Stimulated activated CD8-positive, alpha-beta memory T cell treated with anti-CD3 and anti-CD28 coated beads, Interleukin-7, amount 100 ng/mL, for 1 hour (primary cell): ENCODE data around the gene TM4SF18.

ENCODE experiments used
- DNase-seq, 2 donors: peaks; one replicate each; pipeline ENCODE4 v3.0.0-alpha.2; 2020; ENCODE audit warnings: low read depth in 2 of 2

The TM4SF18 gene

DNA sequence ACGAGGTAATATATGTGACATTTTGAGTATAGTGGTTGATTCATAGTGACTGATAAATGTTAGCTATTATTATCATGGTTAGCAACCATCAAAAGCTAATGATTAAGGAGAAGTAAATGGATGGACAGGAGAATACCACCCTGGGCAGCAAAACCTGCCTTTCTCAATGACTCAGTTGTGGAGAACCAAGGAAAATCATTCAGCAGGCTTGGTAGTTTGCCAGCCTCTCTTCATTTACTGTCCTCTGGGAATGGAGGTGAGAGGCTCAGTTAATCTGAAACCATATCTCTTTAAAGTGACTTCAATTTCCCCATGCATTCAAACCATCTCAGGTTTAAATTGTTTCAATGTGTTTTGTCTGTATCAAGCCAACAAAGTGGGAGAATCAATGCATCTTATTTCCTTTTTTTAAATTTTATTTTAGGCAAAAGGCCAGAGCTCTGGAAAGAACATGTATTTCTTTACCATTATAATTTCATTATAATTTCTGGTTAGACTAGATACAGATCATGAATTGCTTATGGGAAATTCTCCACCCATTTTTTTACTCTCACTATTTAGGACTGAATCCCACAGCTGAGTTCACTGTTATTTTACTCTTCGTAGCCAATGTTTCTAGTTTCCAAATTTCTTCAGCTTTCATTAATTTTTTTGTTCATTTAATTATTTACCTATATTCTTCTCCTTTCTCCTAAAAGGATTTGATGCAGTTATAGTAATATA is 2.7 kb downstream of the TM4SF18 start:
- DNase-seq, result no peak

DNA sequence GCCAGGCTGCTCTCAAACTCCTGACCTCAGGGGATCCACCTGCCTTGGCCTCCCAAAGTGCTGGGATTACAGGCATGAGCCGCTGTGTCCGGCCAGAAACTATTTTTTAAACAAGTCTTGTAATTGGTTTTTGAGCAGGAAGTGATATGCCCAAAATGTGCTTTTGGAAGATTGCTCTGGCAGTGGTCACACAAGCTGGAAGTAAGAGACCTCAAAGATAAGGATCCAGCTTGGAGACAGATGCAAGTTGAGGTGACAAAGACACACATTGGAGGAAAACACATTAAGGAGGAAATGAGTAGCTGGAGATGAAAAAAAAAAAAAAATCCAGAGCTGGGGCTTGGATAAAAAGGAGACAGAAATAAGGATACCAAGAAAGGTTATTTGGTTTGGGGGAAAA is 6.3 kb downstream of the TM4SF18 start:
- DNase-seq, result no peak

DNA sequence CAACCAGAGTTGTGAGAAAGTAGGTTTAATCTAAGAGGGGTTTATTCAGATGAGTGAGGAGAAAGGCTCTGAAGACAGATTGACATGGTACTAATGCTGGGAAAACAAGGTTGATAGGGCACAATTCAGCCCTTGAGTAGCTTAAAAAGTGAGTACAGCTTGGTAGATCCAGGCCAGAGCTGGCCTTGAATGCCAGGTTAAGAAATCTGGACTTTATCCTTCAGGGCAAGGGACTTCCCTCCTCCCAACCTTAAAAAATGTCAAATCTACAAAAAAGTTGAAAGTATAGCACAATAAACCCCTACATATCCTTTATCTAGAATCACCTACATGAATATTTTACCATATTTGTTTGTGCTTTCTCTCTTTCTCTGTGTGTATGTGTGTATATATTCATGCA is 7.9 kb downstream of the TM4SF18 start:
- no peak for DNase-seq

DNA sequence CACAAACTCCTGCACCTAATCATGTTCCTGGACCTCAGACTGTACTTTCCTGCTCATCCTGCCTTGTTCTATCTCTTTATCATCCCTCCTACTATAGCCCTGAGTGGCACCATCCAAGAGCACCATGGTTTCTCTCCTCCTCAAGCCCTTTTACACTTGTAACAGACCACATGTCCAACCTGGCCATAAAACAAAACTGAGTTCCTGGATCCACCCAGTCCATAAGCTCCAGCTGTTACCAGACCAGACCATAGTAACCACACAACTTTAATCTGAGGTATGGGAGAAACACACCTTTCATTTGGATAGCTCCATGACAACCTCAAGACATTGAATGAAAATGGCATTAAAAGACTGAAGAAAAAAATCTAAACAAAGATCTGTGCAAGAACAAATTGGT is 9.1 kb downstream of the TM4SF18 start:
- no peak for DNase-seq

DNA sequence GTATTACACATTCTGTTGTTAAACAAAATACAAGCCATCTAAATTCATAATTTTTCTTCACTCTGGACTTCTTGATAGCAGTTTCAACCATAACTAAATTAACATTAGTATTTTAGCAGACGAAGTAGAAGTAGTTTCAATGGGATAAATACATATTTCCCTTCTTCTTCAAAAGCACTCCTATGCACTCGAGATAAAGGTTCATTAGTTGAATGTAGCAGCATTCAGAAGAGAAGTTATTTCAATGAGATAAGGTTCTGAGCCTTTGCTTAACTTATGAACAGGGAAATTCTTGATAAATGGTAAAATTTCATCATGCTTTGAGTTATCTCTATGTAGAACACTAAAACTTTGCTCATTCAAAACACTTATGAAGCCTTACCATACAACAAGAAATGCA is 11.8 kb downstream of the TM4SF18 start:
- DNase-seq, result no peak

DNA sequence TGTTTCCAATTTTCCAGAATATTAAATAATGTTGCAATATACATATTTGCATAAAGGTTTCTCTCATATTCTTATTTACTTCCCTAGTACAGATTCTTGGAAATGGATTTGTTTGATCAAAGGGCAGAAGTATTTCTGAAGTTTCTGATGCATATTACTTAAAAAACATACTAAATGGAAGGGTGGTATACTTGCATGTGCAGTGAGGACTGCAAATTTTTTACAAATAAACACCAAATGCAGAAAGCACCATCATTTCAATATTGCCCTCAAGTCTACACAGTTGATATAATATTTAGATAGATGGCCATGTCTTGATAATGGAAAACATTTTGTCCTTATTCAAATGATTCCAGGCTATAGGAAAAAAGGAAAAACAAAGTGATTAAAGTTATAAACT is 12.3 kb downstream of the TM4SF18 start:
- DNase-seq, result no peak

DNA sequence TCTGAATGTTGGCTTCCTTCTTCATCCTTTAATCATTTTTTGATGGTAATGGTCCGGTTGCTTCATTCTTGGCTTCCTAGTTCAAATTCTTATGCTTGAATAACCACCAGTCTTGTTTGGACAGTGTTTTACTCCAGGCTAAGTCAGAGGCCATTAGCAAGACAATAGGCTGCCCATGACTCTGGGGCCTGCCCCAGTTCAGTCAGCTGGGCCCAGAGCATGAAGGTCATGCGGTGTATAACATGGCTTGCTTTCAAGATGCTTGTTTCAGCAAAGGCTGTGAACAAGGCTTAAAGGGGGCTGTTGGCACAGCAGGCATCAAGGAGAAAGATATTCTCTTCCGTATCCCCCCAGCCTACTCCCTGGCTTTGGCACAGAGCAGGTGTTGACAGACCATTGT is 13.7 kb downstream of the TM4SF18 start:
- no peak for DNase-seq

DNA sequence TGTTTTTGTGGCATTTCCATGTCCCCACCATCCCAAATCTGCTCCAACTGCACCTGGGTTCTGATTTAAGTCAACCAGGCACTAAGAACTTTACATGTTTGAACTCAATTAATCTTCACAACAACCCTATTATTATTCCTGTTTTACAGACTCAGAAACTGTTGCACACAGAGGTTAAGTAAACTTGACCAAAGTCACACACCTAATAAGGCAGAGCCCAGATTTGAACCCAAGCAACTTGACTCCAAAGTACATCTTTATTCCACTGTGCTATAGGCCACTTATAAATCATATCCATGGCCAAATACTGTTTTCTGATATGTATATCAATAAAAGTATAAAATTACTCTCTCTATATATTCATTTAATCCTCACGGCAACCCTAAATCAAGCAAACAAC is 16.4 kb downstream of the TM4SF18 start:
- no peak for DNase-seq

DNA sequence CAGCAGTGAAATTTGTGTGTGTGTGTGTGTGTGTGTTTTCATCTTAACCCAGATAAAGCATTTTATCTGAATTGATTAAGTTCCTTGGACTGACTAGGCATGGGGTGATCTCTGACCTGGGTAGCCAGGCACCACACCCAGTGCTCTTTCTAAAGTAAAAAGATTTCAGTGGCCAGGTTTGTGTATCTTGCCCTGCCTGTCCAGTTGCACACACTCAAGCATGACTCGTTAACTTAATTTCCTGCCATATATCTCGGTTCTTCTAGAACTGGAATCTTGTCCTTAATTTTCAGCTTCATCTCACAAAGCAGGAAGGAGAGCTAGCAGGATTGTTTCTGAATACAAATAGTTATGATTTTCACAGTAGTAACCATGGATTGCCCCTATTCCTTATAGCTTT is 17.0 kb downstream of the TM4SF18 start:
- DNase-seq, result no peak

DNA sequence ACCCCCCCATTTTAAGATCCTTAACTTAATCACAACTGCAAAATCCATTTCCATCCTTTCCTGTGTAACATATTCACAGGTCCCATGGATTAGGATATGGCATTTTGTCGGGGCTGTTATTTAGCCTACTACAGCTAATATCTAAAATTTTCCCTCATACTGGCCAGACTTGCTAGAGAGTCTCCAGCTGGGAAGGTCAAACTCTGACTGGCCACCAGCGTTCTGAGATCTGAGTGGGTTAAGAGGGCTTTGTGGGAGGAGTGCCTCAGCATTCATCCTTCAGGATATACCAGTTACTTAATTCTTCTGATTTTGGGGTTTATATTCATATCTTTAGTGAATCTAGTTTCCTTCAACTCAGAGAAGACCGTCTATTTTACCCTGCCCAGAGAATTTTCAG is 17.7 kb downstream of the TM4SF18 start:
- DNase-seq, result no peak

DNA sequence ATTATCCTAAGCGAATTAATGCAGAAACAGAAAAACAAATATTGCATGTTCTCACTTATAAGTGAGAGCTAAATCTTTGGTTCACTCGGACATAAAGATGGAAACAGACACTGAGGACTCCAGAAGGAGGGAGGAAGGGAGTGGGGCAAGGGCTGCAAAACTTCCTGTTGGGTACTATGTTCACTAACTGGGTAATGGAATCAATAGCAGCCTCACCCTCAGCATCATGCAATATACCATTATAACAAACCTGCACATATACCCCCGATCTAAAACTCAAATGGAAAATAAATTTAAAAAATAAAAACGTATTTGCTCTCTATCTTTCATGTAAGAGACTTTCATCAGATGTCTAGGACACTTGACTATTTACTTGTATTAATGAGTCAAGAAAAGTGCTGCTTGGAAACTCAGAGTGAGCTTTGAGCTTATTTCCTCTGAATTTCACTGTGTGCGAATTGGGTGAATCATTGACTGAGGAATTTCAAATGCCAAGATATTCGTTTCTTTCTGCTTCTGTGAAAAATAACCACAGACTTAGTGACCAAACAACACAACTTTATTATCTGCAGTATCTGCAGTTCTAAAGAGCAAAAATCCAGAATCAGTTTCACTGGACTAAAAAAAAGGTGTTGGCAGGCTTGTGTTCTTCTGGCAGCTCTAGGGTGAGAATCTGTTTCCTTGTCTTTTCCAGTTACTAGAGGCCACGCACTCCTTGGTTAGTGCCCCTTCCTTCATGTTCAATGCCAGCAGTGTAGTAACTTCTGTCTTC is 18.4 kb downstream of the TM4SF18 start:
- no peak for DNase-seq

DNA sequence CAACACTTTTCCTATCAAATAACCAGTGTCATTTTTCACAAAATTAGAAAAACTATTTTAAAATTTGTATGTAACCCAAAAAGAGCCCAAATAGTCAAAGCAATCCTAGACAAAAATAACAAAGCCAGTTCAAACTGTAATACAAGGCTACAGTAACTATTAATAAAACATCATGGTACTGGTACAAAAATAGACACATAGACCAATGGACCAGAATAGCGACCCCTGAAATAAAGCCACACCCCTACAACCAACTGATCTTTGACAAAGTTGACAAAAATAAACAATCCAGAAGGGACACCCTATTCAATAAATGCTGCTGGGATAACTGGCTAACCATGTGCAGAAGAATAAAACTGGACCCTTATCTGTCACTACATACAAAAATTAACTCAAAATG is 19.9 kb downstream of the TM4SF18 start:
- no peak for DNase-seq

DNA sequence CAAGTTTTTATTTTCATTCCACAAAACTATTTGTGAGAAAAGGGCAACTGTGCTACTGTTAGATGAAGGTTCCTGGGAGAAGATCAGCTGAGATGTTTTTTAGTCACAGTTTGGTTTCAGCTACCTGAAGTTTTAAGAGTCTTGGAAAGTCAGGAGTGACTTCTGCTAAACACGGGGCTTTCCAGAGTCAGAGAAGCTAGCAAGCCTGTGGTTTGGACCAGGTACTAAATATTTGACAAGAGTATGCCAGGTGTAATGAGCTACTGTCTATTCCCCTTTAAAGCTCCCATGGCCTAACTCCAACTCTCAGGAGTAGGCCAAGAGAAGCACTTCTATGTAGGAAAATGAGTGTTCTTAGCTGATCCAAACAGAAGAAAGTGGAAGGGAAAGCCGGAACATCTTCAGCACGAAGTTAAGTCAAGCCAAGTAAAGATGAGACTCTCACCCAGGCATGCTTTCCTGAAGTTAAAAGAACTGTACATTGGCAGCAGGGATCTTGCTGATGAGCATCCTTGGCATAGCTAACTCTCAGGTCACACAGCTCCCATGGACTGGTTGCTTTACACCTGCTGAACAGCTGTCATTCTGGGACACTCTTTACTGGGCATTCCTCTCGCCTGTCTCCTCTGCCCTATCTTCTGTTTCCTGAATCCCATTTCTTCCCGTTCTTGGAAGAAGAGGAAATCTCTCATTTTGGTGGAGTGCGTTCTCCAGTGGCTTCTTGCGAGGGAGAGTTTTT is 22.5 kb downstream of the TM4SF18 start:
- DNase-seq, result no peak

DNA sequence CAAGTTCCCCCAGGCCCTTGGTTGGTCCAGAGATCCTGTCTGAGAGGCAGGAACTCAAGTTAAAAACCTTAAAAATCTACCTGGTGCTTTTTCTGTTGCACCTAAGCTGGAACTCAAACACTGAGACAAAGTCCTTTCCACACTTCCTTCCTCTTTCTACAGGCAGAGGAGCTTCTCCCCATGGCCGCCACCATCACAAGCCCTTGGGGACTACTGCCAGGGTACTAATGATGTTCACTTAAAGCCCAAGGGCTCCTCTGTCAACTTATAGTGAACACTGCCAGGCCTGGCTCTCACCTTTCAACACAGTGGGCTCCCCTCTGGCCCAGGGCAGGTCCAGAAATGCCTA is 26.0 kb downstream of the TM4SF18 start:
- DNase-seq, result no peak

DNA sequence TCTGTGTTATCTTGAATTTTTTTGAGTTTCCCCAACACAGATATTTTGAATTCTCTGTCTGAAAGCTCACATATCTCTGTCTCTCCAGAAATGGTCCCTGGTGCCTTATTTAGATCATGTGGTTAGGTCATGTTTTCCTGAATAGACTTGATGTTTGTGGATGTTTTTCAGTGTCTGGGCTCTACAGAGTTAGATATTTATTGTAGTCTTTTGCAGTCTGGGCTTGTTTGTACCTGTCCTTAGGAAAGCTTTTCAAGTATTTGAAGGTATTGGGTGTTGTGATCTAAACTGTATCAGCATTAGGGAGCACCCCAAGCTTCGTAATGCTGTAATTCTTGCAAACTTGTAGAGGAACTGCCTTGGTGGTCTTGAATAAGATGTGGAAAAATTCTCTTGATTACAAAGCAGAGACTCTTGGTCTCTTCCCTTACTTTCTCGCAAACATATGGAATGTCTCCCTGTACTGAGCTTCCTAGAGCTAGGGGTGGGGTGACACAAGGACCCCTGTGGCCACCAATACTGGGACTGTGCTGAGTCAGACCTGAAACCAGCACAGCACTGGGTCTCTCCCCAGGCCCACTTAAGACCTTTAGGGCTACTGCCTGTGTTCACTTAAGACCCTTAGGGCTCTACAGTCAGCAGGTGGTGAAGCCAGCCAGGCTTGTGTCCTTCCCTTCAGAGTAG is 26.5 kb downstream of the TM4SF18 start:
- DNase-seq, result no peak

DNA sequence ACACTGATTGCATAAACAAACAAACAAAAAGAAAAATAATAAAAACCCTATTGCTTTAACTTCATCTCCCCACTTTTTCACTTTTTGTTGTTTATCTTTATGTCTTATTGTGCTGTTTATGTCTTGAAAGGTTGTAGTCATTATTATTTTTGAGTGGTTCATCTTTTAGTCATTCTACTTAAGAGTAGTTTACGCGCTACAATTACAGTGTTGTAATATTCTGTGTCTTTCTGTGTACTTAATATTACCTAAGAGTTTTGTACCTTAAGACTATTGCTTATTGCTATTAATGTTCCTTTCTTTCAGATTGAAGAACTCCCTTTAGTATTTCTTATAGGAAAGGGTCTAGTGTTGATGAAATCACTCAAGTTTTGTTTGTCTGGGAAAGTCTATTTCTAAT is 28.1 kb downstream of the TM4SF18 start:
- DNase-seq, result no peak

DNA sequence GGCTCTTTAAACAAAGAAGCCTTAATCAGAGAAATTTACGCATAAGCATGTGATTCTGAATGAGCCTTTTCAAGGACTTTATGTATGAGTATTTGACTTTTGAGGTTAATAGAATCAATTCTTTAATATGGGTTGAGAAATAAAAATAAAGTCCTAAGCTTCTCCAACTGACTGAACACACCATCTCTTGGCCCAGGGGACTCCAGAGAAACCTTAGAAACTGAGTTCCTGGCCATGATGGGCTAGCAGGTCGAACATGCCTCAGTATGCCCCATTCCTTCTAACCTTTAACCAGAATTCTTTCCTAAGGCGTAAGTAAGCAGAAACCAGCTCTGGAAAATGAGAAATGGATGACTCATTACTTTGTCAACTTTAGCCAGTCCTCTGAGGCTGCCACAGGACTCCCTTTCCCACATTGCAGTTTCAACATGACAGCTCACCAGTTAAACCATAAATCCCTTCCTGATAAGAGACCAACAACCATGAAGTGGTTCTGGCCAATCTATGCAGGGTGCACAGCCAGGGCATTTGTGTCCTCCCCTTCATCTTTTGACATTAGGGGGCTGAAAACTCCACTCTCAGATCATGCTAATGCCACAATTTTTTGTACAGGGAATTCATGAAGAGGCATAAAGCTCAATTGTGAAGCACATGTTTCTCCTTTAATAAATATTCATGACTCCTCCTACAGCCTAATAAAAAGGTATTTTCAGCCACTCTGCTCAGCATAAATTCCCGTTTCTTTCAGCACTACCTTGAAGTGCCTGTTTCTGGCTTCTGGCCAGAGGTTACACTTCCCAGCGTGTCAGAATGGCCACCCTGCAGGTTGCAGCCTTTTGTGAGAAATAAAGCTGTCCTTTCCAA is 33.3 kb downstream of the TM4SF18 start:
- DNase-seq, result no peak

DNA sequence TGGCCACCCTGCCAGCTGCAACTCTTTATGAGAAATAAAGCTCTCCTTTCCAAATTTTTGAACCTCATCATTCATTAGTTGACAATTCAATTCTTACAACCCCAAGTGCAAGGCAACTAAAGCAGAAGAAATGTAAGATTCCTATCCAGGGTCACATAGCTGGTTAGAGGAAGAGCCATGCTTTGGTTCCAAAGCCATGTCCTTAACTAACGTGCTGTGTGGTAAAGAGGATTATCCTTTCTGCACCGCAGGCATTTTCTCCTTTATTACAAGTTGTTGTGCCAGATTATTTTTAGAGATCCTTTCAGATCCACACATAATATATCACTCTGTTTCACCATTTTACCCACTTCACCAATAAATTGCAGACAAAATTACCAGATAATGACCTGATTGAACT is 36.5 kb downstream of the TM4SF18 start:
- no peak for DNase-seq

DNA sequence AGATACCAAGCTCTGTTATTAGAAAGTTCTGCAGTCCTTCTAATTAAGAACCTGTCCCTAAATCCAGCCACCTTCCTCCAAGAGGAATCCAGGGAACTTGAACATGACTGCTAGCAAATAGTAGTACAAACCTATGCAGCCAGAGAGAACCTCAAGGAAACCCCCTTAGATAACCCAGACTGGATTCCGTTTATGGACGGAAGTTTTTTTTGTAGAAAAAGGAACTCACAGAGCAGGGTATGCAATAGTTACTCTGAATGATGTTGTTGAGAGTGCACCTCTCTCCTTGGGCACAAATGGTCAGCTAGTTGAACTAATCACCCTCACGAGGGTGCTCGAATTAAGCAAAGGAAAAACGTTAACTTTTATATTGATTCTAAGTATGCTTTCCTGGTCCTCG is 40.8 kb downstream of the TM4SF18 start:
- no peak for DNase-seq

DNA sequence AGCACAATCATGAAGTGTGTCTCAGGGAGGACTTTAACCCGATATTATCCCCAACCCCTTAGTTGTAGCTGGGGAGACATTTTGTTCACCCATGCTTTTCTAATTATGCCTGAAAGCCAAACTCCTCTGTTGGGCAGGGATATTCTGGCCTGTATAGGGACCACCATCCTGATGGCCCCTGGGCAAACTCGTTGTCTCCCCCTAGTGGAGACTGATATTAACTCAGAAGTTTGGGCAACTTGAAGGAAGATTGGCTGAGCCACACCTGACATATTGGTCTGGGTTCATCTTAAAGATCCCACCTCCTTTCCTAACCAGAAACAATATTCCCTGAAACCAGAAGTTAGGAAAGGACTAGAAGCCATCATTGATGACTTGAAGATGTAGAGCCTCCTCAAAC is 42.3 kb downstream of the TM4SF18 start:
- no peak for DNase-seq

DNA sequence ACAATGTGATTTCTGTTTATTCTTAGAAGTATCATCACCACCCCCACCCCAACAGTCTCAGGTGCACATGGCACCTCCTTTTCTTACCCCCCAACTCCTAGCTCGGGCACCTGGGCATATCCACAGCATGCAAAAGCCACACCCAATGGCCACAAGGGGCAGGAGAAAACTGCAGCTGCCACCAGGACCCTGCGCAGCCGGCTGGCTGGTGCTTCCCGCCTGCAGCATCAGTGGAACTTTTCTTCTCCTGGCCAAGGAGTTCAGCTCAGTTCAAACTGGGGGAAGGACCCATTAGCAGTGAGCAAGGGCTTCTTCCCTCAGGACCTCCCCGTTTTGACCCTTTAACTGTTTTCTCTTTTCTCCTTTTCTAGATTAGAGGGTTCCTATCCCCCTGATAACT is 44.8 kb downstream of the TM4SF18 start:
- DNase-seq, result no peak
